GM23248 (cell line): ENCODE data around the gene SLC38A6. TPM values are rescaled to one million over a fixed set of nuclear protein-coding genes. Genes with fewer than 3 reads are reported as not detected.
A peak's percentile ranks its signal among the peaks of the same experiment; 100 is the strongest.

Experiments
- DNase-seq: peaks from one replicate; pipeline ENCODE4 v3.0.0-alpha.2; 2015
- H2AFZ ChIP-seq: fragments of 200-600 bp; sonication (generic); 2 replicates; pipeline ENCODE4 v1.6.1; 2016; ENCODE audit warnings: antibody characterized with exemption
- H3F3A ChIP-seq: fragments of 200-600 bp; sonication (generic); 2 replicates; pipeline ENCODE4 v1.6.1; 2016; ENCODE audit warnings: mild to moderate bottlenecking, antibody characterized with exemption, mixed run types; ENCODE audit not compliant: insufficient read depth
- H3K27ac ChIP-seq: fragments of 200-600 bp; sonication (generic); 2 replicates; pipeline ENCODE4 v1.5.1; 2016; ENCODE audit warnings: mild to moderate bottlenecking
- H3K27me3 ChIP-seq: fragments of 200-600 bp; sonication (generic); replicated peaks from 2 replicates; pipeline ENCODE4 v1.6.1; 2016; ENCODE audit warnings: mild to moderate bottlenecking; ENCODE audit not compliant: insufficient read depth
- H3K36me3 ChIP-seq: fragments of 200-600 bp; sonication (generic); 2 replicates; pipeline ENCODE4 v1.6.1; 2016; ENCODE audit warnings: low read depth, mild to moderate bottlenecking
- H3K4me1 ChIP-seq: fragments of 200-600 bp; sonication (generic); 2 replicates; pipeline ENCODE4 v1.6.1; 2016; ENCODE audit warnings: mild to moderate bottlenecking; ENCODE audit not compliant: insufficient read depth
- H3K4me2 ChIP-seq: fragments of 200-600 bp; sonication (generic); one replicate; pipeline ENCODE4 v1.6.1; 2016; ENCODE audit warnings: mild to moderate bottlenecking; ENCODE audit not compliant: unreplicated experiment
- H3K4me3 ChIP-seq: fragments of 200-600 bp; sonication (generic); 2 replicates; pipeline ENCODE4 v1.5.1; 2016; ENCODE audit warnings: mild to moderate bottlenecking
- H3K79me2 ChIP-seq: fragments of 200-600 bp; sonication (generic); 2 replicates; pipeline ENCODE4 v1.6.1; 2016; ENCODE audit warnings: mild to moderate bottlenecking; ENCODE audit not compliant: insufficient read depth
- H3K9ac ChIP-seq: fragments of 200-600 bp; sonication (generic); 2 replicates; pipeline ENCODE4 v1.6.1; 2016; ENCODE audit warnings: mild to moderate bottlenecking
- H3K9me2 ChIP-seq: fragments of 200-600 bp; sonication (generic); 2 replicates; pipeline ENCODE4 v1.6.1; 2016; ENCODE audit warnings: mixed run types, mild to moderate bottlenecking, moderate library complexity; ENCODE audit not compliant: insufficient read depth
- H3K9me3 ChIP-seq: fragments of 200-600 bp; sonication (generic); one replicate; pipeline ENCODE4 v1.6.1; 2017; ENCODE audit warnings: low read depth
- H4K20me1 ChIP-seq: fragments of 200-600 bp; sonication (generic); 2 replicates; pipeline ENCODE4 v1.6.0; 2016; ENCODE audit not compliant: insufficient read depth
- EZH2 ChIP-seq: fragments of 200-600 bp; sonication (generic); IDR thresholded peaks from 2 replicates; pipeline ENCODE4 v1.6.1; 2018; ENCODE audit warnings: antibody characterized with exemption, mild to moderate bottlenecking; ENCODE audit not compliant: insufficient read depth, poor library complexity, severe bottlenecking
- EZH2phosphoT487 ChIP-seq: fragments of 200-600 bp; sonication (generic); IDR thresholded peaks from 2 replicates; pipeline ENCODE4 v1.6.1; 2018; ENCODE audit warnings: antibody characterized with exemption, moderate library complexity, mild to moderate bottlenecking, low read depth; ENCODE audit not compliant: insufficient read depth
- WGBS, 2 experiments: methylation state at CpG; one replicate each; pipeline ENCODE4 v1.1.6; 2015 to 2017; ENCODE audit warnings: low lambda C conversion rate in 2 of 2, low coverage in 1 of 2; ENCODE audit errors: missing lambda C conversion rate in 2 of 2; 5-methylcytosine and 5-hydroxymethylcytosine counted together
- in situ Hi-C: fragments of 300-500 bp; cut with MboI; formaldehyde crosslinking; loops from 2 replicates; pipeline ENCODE4 v1.15.0; 2020
- polyA plus RNA-seq: library from polyadenylated mRNA; unstranded; fragments of >200 nt; fragmentation: Nextera tagmentation; extraction: Ambion mirVana; gene quantifications from 2 replicates; pipeline ENCODE4 v1.2.1, GENCODE V29; 2016
- total RNA-seq: library from RNA; depleted of rRNA; stranded (reverse); fragments of >200 nt; shearing (Covaris generic); gene quantifications from 2 replicates; pipeline ENCODE4 v1.2.3, GENCODE V29; 2014

SLC38A6 gene
- total and polyA plus RNA-seq, 2 experiments from 2014 or later: 21.5 to 29.8 TPM

- no peak for DNase-seq
- no peaks in the 10 kb centered on the region for H3K9me2 ChIP-seq
- H3K9ac ChIP-seq: no peak overlapping the region
- no peak overlapping the region for H3K4me2 ChIP-seq
- in situ Hi-C loops: no loop called here
- H3K27me3 ChIP-seq: no peaks in the 10 kb centered on the region
- H3K9me3 ChIP-seq: no peaks in the 10 kb centered on the region
- H3K4me1 ChIP-seq: peaks cover 3% of the 10 kb centered on the region
- H3K36me3 ChIP-seq: no peaks in the 10 kb centered on the region; the same call in 1 of the 2 replicates
- H3K79me2 ChIP-seq: peaks cover 19% of the 10 kb centered on the region; the same call in 1 of the 2 replicates
- 92 to 97% methylated on average over 3 of the region's 3 CpGs for WGBS, 2 experiments
- no peak overlapping the region for H3K27ac ChIP-seq
- H4K20me1 ChIP-seq: no peaks in the 10 kb centered on the region
- no peaks in the 10 kb centered on the region for H3F3A ChIP-seq
- TF ChIP-seq EZH2phosphoT487 (no peak), EZH2 (no peak)
- no peak overlapping the region for H2AFZ ChIP-seq
- no peak overlapping the region for H3K4me3 ChIP-seq
Measured at GRCh38 chr14:60973070-60973469, 8.0 kb upstream of the SLC38A6 start.

- Histone ChIP-seq H3F3A (no peaks in the 10 kb centered on the region), H2AFZ (no peak overlapping the region), H3K79me2 (peaks cover 29% of the 10 kb centered on the region), H3K9ac (no peak overlapping the region), H3K4me3 (no peak overlapping the region), H3K4me1 (peaks cover 14% of the 10 kb centered on the region), H3K36me3 (no peaks in the 10 kb centered on the region; the same call in 1 of the 2 replicates), H3K4me2 (no peak overlapping the region), H3K27ac (no peak overlapping the region), H3K9me2 (no peaks in the 10 kb centered on the region), H3K9me3 (no peaks in the 10 kb centered on the region), H3K27me3 (no peaks in the 10 kb centered on the region), H4K20me1 (no peaks in the 10 kb centered on the region)
- 73 to 77% methylated on average over 6 of the region's 6 CpGs for WGBS, 2 experiments
- no peak for TF ChIP-seq EZH2
- no peak for TF ChIP-seq EZH2phosphoT487
- in situ Hi-C loops: no loop called here
- no peak for DNase-seq
Measured at GRCh38 chr14:60974090-60974651, 6.9 kb upstream of the SLC38A6 start.

GRCh38 chr14:60975551-60975950, 5.5 kb upstream of the SLC38A6 start:
- Histone ChIP-seq H3K9me2 (no peaks in the 10 kb centered on the region), H3F3A (no peaks in the 10 kb centered on the region)
- in situ Hi-C loops: no loop called here

GRCh38 chr14:60977847-60978246, 3.2 kb upstream of the SLC38A6 start:
- H3K4me2 ChIP-seq: peak overlapping the region; percentile 48
- H3K9ac ChIP-seq: no peak overlapping the region
- H3F3A ChIP-seq: peaks cover 16% of the 10 kb centered on the region
- H3K4me1 ChIP-seq: peaks cover 28% of the 10 kb centered on the region
- H3K9me3 ChIP-seq: no peaks in the 10 kb centered on the region
- H3K27me3 ChIP-seq: no peaks in the 10 kb centered on the region
- H4K20me1 ChIP-seq: no peaks in the 10 kb centered on the region
- no peak for DNase-seq
- peak overlapping the region; percentile 24; the same call in 1 of the 2 replicates for H3K4me3 ChIP-seq
- in situ Hi-C loops: no loop called here
- H3K9me2 ChIP-seq: no peaks in the 10 kb centered on the region
- WGBS, 2 experiments: 9 to 11% methylated on average over 2 of the region's 2 CpGs
- no peaks in the 10 kb centered on the region; the same call in 1 of the 2 replicates for H3K36me3 ChIP-seq
- TF ChIP-seq EZH2 (no peak), EZH2phosphoT487 (no peak)
- no peak overlapping the region for H3K27ac ChIP-seq
- H3K79me2 ChIP-seq: peaks cover 50% of the 10 kb centered on the region
- no peak overlapping the region for H2AFZ ChIP-seq

More at GRCh38 chr14:60975551-60975950, 5.5 kb upstream of the SLC38A6 start:
- H3K9ac ChIP-seq: no peak overlapping the region
- 54 to 55% methylated on average over 2 of the region's 2 CpGs for WGBS, 2 experiments
- H4K20me1 ChIP-seq: no peaks in the 10 kb centered on the region
- H3K9me3 ChIP-seq: no peaks in the 10 kb centered on the region
- peaks cover 22% of the 10 kb centered on the region for H3K4me1 ChIP-seq
- no peak overlapping the region for H3K4me2 ChIP-seq
- no peaks in the 10 kb centered on the region for H3K27me3 ChIP-seq
- peaks cover 42% of the 10 kb centered on the region for H3K79me2 ChIP-seq
- H3K4me3 ChIP-seq: no peak overlapping the region
- TF ChIP-seq EZH2: no peak
- no peak for TF ChIP-seq EZH2phosphoT487
- no peak overlapping the region for H2AFZ ChIP-seq
- H3K36me3 ChIP-seq: no peaks in the 10 kb centered on the region; the same call in 1 of the 2 replicates
- H3K27ac ChIP-seq: no peak overlapping the region
- no peak for DNase-seq
